ENCODE results near the gene TMEM63A. TPM values are rescaled to one million over a fixed set of nuclear protein-coding genes. Genes with fewer than 3 reads are reported as not detected.

The TMEM63A gene
- polyA plus RNA-seq, 3 donors: 3.0 to 48.0 (median 5.8) TPM

GRCh38 chr1:225866061-225866837, 15.9 kb downstream of the TMEM63A start:
- Histone ChIP-seq H3K36me3 (replicated peaks in 1 of 2; ENCODE audit: control insufficient read depth in 1 of 2, insufficient read depth in 2 of 2, low read length in 2 of 2) (peaks cover 84 to 100% of the 10 kb centered on the region in 2 donors), H3K4me2 (replicated peaks; ENCODE audit: extremely low read depth, low read length, poor library complexity, severe bottlenecking) (peak overlapping the region; percentile 11), H3K9ac (ENCODE audit: insufficient read depth, low read length, poor library complexity, severe bottlenecking) (no peak overlapping the region), H3K4me1 (ENCODE audit: control insufficient read depth in 1 of 2, insufficient read depth in 2 of 2, low read length in 2 of 2) (peaks cover 10 to 15% of the 10 kb centered on the region in 2 donors), H3K27me3 (ENCODE audit: control insufficient read depth in 2 of 2, insufficient read depth in 2 of 2, low read length in 2 of 2) (no peaks in the 10 kb centered on the region), H3K27ac (ENCODE audit: low read depth in 1 of 2, low read length in 2 of 2) (peak overlapping the region; percentile 6 to 33), H4K20me1 (ENCODE audit: insufficient read depth, low read length) (no peaks in the 10 kb centered on the region), H3K79me2 (ENCODE audit: insufficient read depth, low read length) (no peaks in the 10 kb centered on the region), H2AFZ (ENCODE audit: insufficient read depth, low read depth, low read length, poor library complexity, severe bottlenecking) (no peak overlapping the region), H3K9me3 (replicated peaks in 1 of 2; ENCODE audit: control insufficient read depth in 1 of 2, insufficient read depth in 1 of 2, low read length in 2 of 2) (no peaks in the 10 kb centered on the region), H3K4me3 (replicated peaks in 1 of 3; ENCODE audit: low read depth in 2 of 3, low read length in 3 of 3) (no peak overlapping the region)
- peak overlapping the region in 6 of 7 donors; percentile 10 to 77 (median 52) for H3K27ac Mint-ChIP-seq
- H3K4me3 Mint-ChIP-seq: no peak overlapping the region
- H3K27me3 Mint-ChIP-seq (ENCODE audit: low read depth in 3 of 3): peaks cover 0 to 2% (median 0%) of the 10 kb centered on the region in 3 donors
- TF ChIP-seq CTCF (IDR thresholded peaks at IDR 0.05): no peak
- peaks cover 14% of the 10 kb centered on the region for H3K4me1 Mint-ChIP-seq
- H3K36me3 Mint-ChIP-seq: peaks cover 78 to 92% of the 10 kb centered on the region in 2 donors
- intact Hi-C loops (cut with micrococcal nuclease): no loop called here
- WGBS (ENCODE audit: insufficient coverage): 33% methylated on average over 1 of the region's 8 CpGs
- no peaks in the 10 kb centered on the region for H3K9me3 Mint-ChIP-seq
- peak; percentile 41 to 66 (median 48) for DNase-seq

- H3K27ac ChIP-seq (ENCODE audit: low read depth in 1 of 2, low read length in 2 of 2): peak overlapping the region; percentile 6 to 33
- intact Hi-C loops (cut with micrococcal nuclease): no loop called here
- no peak overlapping the region for H3K9ac ChIP-seq (ENCODE audit: insufficient read depth, low read length, poor library complexity, severe bottlenecking)
- H3K36me3 Mint-ChIP-seq: peaks cover 78 to 92% of the 10 kb centered on the region in 2 donors
- no peaks in the 10 kb centered on the region for H3K27me3 ChIP-seq (ENCODE audit: control insufficient read depth in 2 of 2, insufficient read depth in 2 of 2, low read length in 2 of 2)
- no peak for DNase-seq
- peak overlapping the region; percentile 11 for H3K4me2 ChIP-seq (replicated peaks; ENCODE audit: extremely low read depth, low read length, poor library complexity, severe bottlenecking)
- H3K4me3 ChIP-seq (replicated peaks in 1 of 3; ENCODE audit: low read depth in 2 of 3, low read length in 3 of 3): no peak overlapping the region
- 82% methylated on average over 13 of the region's 13 CpGs for WGBS (ENCODE audit: insufficient coverage)
- peak overlapping the region in 3 of 7 donors; percentile 10 to 31 (median 24) for H3K27ac Mint-ChIP-seq
- peaks cover 10 to 15% of the 10 kb centered on the region in 2 donors for H3K4me1 ChIP-seq (ENCODE audit: control insufficient read depth in 1 of 2, insufficient read depth in 2 of 2, low read length in 2 of 2)
- H3K9me3 Mint-ChIP-seq: no peaks in the 10 kb centered on the region
- no peaks in the 10 kb centered on the region for H3K79me2 ChIP-seq (ENCODE audit: insufficient read depth, low read length)
- peaks cover 14% of the 10 kb centered on the region for H3K4me1 Mint-ChIP-seq
- H3K9me3 ChIP-seq (replicated peaks in 1 of 2; ENCODE audit: control insufficient read depth in 1 of 2, insufficient read depth in 1 of 2, low read length in 2 of 2): no peaks in the 10 kb centered on the region
- H3K27me3 Mint-ChIP-seq (ENCODE audit: low read depth in 3 of 3): peaks cover 0 to 2% (median 0%) of the 10 kb centered on the region in 3 donors
- no peak for TF ChIP-seq CTCF (IDR thresholded peaks at IDR 0.05)
- no peak overlapping the region for H3K4me3 Mint-ChIP-seq
- H4K20me1 ChIP-seq (ENCODE audit: insufficient read depth, low read length): no peaks in the 10 kb centered on the region
- no peak overlapping the region for H2AFZ ChIP-seq (ENCODE audit: insufficient read depth, low read depth, low read length, poor library complexity, severe bottlenecking)
- H3K36me3 ChIP-seq (replicated peaks in 1 of 2; ENCODE audit: control insufficient read depth in 1 of 2, insufficient read depth in 2 of 2, low read length in 2 of 2): peaks cover 84 to 100% of the 10 kb centered on the region in 2 donors
Observed at GRCh38 chr1:225865514-225865913, 16.7 kb downstream of the TMEM63A start.

Data from CD14-positive monocyte (primary cell).